ENCODE measurements around the gene EEF2.

GRCh38 chr19:3975637-3976087 lies 9.6 kb downstream of the EEF2 start:
- TF ChIP-seq CTCF (IDR thresholded peaks at IDR 0.05) (no peak), POLR2A (IDR thresholded peaks at IDR 0.05) (no peak)
